Nephron progenitor cell (in vitro differentiated cells): ENCODE data around the gene ADIPOR2.
"Not testable (repeated sequence)": the region's sequence is repeated elsewhere in the genome, so short reads cannot be mapped to it uniquely, and the experiment has no call there.

Experiments used
- DNase-seq: peaks from one replicate; pipeline ENCODE4 v3.0.0; 2021
- H3K27ac Mint-ChIP-seq: 2 replicates; pipeline ENCODE4 v1.8.0; 2021; ENCODE audit warnings: mild to moderate bottlenecking, moderate library complexity, mixed read lengths
- H3K27me3 Mint-ChIP-seq: 2 replicates; pipeline ENCODE4 v1.8.0; 2021; ENCODE audit warnings: mild to moderate bottlenecking, low read depth, mixed read lengths; ENCODE audit not compliant: poor library complexity
- H3K36me3 Mint-ChIP-seq: 2 replicates; pipeline ENCODE4 v1.8.0; 2021; ENCODE audit warnings: low read depth, mixed read lengths
- H3K4me1 Mint-ChIP-seq: 2 replicates; pipeline ENCODE4 v1.8.0; 2021; ENCODE audit warnings: mixed read lengths
- H3K4me3 Mint-ChIP-seq: 2 replicates; pipeline ENCODE4 v1.8.0; 2021; ENCODE audit warnings: mild to moderate bottlenecking, moderate library complexity, mixed read lengths
- H3K9me3 Mint-ChIP-seq: 2 replicates; pipeline ENCODE4 v1.8.0; 2021; ENCODE audit warnings: mild to moderate bottlenecking, moderate library complexity, mixed read lengths
- TF ChIP-seq, protein P1 (sequence below): fragments of 200-600 bp; sonication (generic); IDR thresholded peaks from 2 replicates; pipeline ENCODE4 v1.5.0; 2021; ENCODE audit warnings: antibody characterized with exemption

The ADIPOR2 gene

DNA sequence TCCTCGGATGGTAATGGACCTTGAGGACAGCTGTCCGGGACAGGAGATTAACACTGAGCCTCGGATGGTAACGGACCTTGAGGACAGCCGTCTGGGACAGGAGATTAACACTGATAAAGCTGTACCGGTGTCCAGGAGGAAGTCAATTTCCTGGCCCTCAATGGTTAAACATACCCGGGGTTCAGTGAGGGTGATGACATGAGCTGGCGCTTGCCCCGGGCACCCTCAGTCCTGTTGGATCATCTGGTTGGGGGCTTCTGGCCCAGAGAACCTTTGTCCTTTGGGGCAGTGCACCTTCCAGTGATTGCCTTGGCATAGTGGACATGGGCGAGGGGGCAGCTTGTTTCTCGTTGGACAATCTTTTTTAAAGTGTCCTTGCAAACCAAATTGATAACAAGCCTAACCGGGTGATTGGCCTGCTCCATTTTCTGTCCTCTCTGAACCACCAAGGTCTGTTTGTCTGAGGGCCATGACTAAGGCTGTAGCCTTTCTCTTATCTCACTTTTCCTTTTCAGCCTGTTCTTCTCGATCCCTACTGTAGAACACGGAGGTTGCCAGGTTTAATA, 23.0 kb downstream of the ADIPOR2 start:
- H3K4me1 Mint-ChIP-seq, H3K4me3 Mint-ChIP-seq, H3K27me3 Mint-ChIP-seq, H3K27ac Mint-ChIP-seq, DNase-seq: not testable (repeated sequence)
- peaks cover 96% of the 10 kb centered on the region for H3K36me3 Mint-ChIP-seq
- H3K9me3 Mint-ChIP-seq = peaks cover 90% of the 10 kb centered on the region

DNA sequence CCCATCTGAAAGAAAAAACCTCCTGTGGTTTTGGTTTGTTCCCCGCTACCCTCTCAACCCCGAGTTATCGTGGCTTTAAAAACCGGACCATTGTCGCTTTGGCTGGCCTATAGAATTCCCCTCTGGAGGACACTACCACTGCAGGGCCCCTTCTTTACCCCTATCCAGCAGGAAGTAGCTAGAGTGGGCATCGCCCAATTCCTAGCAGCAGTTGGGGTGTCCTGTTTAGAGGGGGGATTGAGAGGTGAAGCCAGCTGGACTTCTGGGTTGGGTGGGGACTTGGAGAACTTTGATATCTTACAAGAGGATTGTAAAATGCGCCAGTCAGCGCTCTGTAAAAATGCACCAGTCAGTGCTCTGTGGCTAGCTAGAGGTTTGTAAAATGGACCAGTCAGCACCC, 24.6 kb downstream of the ADIPOR2 start:
- H3K4me1 Mint-ChIP-seq, H3K27me3 Mint-ChIP-seq, H3K27ac Mint-ChIP-seq, H3K4me3 Mint-ChIP-seq, DNase-seq: not testable (repeated sequence)
- peaks cover 93% of the 10 kb centered on the region for H3K36me3 Mint-ChIP-seq
- peaks cover 86% of the 10 kb centered on the region for H3K9me3 Mint-ChIP-seq

DNA sequence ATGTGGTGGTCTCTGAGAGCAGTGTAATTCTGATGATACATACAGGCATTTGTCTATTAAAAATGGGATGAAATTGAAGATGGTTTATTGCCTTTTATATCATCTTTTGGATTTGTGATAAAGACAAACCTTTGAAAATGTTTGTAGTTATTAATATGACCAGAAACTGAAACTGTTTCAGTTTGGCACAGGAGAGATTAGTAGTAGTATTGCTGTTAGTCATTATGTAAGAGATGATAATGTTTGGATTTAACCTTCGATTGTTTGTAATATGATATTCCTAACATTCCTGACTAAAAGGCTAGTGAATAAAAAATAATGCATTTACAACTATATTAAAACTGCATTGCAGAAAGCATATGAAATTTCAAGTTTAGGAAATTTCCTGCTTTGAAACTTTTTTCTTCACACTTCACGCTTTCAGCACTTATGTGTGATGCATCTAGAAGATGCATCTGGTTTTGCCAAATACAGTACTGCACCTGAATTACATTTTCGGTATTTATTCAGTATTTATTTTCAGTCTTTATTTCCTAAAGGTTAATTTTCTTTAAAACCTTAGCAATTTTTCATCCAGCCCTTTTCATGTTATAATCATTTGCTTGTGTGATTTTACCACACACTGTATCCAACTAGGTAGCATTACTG, 25.5 kb downstream of the ADIPOR2 start:
- Mint-ChIP-seq H3K4me3 (no peak overlapping the region), H3K9me3 (peaks cover 80% of the 10 kb centered on the region), H3K4me1 (peaks cover 12% of the 10 kb centered on the region), H3K27me3 (no peaks in the 10 kb centered on the region), H3K27ac (no peak overlapping the region), H3K36me3 (peaks cover 93% of the 10 kb centered on the region)
- no peak for DNase-seq
- TF ChIP-seq, protein P1, sequence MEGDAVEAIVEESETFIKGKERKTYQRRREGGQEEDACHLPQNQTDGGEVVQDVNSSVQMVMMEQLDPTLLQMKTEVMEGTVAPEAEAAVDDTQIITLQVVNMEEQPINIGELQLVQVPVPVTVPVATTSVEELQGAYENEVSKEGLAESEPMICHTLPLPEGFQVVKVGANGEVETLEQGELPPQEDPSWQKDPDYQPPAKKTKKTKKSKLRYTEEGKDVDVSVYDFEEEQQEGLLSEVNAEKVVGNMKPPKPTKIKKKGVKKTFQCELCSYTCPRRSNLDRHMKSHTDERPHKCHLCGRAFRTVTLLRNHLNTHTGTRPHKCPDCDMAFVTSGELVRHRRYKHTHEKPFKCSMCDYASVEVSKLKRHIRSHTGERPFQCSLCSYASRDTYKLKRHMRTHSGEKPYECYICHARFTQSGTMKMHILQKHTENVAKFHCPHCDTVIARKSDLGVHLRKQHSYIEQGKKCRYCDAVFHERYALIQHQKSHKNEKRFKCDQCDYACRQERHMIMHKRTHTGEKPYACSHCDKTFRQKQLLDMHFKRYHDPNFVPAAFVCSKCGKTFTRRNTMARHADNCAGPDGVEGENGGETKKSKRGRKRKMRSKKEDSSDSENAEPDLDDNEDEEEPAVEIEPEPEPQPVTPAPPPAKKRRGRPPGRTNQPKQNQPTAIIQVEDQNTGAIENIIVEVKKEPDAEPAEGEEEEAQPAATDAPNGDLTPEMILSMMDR = no peak

DNA sequence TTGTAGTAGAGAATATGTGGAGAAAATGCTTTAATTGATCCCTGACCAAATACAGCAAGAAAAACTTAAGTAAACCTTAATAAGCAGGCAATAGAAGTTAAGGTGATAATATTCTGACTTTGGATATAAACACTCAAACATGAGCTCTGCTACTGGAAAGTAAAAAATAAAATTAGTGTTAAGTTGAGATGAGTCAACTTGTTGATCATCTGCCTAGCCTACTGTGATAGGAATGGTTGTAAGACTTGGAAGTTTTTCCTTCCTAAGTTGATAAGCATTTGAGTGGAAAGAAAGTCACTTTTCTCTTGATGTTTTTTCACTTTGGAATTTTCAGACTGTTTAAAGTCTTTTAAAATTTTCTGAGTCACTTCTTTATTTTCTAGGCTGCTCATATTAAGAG, 26.0 kb downstream of the ADIPOR2 start:
- Mint-ChIP-seq H3K4me1 (peaks cover 13% of the 10 kb centered on the region), H3K9me3 (peaks cover 75% of the 10 kb centered on the region), H3K36me3 (peaks cover 93% of the 10 kb centered on the region), H3K27ac (no peak overlapping the region), H3K27me3 (no peaks in the 10 kb centered on the region), H3K4me3 (no peak overlapping the region)
- TF ChIP-seq, protein P1 = no peak
- DNase-seq = no peak

DNA sequence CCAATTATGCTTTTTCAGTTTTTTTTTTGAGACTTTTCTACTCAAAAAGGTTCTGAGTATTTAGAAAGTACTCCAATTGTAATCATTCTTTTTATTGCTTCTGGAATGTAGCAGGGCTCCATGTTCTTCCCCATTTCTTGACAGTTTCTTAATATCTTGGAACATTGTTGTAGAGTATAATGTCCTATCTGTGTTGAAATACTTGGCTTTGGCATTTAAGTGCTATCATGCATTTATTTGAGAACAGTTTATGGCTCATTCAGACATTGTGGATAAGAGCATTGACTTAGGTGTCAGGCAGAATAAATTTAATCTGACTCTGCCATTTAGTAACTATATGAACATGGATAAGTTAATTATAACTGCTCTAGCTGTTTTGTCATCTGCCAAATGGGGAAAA, 28.3 kb downstream of the ADIPOR2 start:
- Mint-ChIP-seq H3K9me3 (peaks cover 54% of the 10 kb centered on the region), H3K4me1 (peaks cover 14% of the 10 kb centered on the region), H3K4me3 (no peak overlapping the region), H3K27me3 (no peaks in the 10 kb centered on the region), H3K27ac (no peak overlapping the region), H3K36me3 (peaks cover 87% of the 10 kb centered on the region)
- TF ChIP-seq, protein P1 = no peak
- DNase-seq = no peak

DNA sequence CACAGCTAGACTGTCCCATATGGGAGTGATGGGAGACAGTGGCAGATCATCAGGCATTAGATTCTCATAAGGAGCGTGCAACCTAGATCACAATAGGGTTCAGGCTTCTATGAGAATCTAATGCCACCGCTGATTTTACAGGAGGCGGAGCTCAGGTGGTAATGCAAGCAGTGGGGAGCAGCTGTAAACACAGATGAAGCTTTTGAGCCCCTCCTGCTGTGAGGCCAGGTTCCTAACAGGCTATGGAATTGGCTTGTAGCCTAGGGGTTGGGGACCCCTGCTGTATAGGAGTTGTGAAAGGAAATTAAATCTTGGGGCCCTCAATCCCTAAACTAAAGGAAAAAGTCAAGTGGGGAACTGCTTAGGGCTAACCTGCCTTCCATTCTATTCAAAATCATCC, 29.6 kb downstream of the ADIPOR2 start:
- no peak overlapping the region for H3K27ac Mint-ChIP-seq
- DNase-seq = no peak
- peaks cover 14% of the 10 kb centered on the region for H3K4me1 Mint-ChIP-seq
- H3K4me3 Mint-ChIP-seq = no peak overlapping the region
- TF ChIP-seq, protein P1 = no peak
- peaks cover 85% of the 10 kb centered on the region for H3K36me3 Mint-ChIP-seq
- no peaks in the 10 kb centered on the region for H3K27me3 Mint-ChIP-seq
- peaks cover 43% of the 10 kb centered on the region for H3K9me3 Mint-ChIP-seq

DNA sequence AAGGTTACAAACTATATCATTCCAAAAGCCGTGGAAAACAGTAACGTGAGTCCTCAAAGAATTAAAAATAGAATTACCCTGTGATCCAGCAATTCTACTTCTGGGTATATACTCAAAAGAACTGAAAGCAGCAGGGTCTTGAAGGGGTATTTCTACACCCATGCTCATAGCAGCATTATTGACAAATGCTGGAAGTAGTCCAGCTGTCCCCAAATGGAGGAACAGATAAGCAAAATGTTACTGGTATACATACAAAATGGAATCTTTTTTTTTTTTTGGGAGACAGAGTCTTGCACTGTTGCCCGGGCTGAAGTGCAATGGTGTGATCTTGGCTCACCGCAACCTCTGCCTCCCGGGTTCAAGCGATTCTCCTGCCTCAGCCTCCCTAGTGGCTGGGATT, 32.9 kb downstream of the ADIPOR2 start:
- Mint-ChIP-seq H3K27ac (no peak overlapping the region), H3K27me3 (no peaks in the 10 kb centered on the region), H3K36me3 (peaks cover 82% of the 10 kb centered on the region), H3K4me1 (peaks cover 14% of the 10 kb centered on the region), H3K4me3 (no peak overlapping the region), H3K9me3 (peaks cover 20% of the 10 kb centered on the region)
- TF ChIP-seq, protein P1 = no peak
- no peak for DNase-seq
